Endothelial cell of hepatic sinusoid (primary cell): ENCODE data around the gene DPYSL3.

Experiments used
- in situ Hi-C: cut with HindIII; loops from 2 replicates; pipeline ENCODE4 v1.10.0; 2017; ENCODE audit warnings: low sequenced_read_pairs

DPYSL3 gene

DNA sequence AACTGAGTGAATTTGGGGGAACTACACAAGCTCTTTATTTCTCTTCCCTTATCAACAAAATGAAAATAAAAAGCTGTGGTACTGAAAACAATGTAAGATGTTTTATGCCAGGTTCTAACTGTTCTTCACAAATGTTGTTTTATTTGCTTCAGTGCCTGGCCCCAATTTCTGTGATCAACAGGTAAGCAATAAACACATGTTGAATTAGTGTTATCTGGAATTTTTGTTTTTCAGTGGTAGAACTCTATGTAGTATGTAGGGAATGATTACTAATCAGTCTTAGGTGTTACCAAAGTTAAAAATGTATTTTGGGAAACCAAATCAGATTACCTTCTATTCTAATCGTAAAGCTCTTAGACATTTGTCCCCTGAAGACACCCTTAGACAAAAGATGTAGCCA is 7.5 kb upstream of the DPYSL3 start:
- in situ Hi-C loops, result no loop called here

- in situ Hi-C loops, result no loop called here
Measured at GRCh38 chr5:147515269-147515668, 5.4 kb upstream of the DPYSL3 start.

DNA sequence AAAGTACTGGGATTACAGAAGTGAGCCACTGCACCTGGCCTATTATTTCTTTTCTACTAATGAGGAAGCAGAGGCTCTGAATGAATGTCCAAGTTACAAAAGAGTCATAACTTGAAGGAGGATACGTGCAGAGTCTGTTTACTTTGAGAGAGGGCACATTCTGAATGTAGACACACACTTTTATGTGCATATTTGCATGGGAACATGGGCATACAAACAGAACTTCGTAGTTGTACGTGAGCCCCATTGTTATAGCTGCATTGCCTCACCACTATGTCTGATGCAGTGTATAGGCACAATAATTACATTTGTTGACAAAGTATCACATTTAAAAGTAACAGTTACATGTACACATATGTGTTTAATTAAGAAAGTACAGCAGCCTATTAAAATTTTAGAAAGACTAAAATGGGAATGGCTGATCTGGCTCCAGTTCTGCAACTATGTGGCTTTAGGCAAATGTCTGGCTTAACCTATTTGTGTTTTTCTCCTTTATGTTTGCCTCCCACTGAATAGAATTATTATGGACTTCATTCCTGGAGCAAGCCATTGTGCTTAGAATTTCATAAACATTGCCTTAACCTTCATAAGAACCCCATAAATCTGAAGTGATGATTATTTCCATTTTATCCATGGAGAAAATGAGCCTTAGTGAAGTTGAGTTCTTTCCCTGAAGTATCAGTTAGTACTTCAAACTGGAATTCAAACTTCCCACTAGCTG is 3.0 kb upstream of the DPYSL3 start:
- in situ Hi-C loops, result no loop called here

DNA sequence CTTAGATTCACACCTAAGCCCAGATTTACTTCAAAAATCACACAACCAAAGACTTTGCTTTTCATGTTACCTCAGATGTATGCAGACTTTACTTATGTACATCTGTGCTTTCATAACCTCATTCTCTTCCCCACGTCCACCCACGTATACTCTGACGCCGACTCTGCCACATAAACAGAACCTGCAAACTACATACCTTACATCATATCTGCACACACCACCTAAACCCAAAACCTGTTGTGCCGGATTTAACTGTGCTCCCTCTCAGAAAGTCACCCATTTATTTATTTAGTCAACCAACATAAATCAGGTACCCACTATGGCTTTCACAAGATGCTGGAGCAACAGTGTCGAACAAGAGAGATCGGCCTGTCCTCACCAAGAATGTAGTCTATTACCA is 1.0 kb upstream of the DPYSL3 start:
- in situ Hi-C loops, result no loop called here

DNA sequence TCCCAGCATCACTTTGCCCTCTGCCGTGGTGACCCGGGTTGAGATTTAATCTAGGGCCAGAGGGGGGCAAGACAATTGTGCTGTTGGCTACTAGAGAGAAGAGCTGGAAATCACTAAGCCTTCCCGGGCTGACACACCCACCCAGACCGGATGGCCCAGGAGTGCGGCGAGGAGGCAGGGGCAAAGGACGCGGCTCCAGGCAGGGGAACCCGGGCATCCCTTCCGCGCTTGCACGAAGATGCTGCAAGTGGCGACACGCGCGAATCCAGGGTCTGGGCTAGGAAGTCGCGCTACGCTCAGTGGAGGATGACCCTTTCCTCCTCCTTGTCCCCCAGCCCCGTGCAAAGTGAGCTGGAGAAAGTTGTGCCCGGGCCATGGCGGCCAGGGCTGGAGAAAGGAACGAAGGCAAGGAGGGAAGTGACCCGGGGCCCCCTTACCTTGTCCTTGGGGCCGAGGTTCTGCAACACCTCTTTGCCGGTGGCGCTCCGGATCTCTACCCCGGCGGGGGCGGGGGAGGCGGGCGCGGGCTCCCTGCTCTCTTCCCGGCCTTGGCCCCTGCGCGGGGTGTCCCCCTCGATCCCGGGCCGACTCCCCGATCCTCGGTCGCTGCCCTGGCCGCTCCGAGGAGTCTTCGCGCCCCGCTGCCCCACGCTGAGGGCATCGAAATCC is 693 bp downstream of the DPYSL3 start:
- in situ Hi-C loops, result no loop called here

DNA sequence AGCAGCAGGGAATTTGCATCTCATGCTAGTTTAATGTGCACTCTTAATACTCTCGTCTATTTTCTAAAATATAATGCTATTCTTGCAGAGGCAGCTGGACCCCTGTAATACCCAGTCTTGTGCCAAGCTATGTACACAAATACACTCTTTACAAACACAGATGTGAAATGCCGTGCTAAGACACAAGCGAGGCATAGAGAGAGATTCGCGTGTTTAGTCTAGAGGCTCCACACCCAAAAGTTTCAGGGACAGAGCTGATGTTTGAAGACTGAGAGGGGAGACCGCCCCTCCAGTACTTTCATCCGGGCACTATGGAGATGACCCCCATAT is 1.2 kb downstream of the DPYSL3 start:
- in situ Hi-C loops, result no loop called here

DNA sequence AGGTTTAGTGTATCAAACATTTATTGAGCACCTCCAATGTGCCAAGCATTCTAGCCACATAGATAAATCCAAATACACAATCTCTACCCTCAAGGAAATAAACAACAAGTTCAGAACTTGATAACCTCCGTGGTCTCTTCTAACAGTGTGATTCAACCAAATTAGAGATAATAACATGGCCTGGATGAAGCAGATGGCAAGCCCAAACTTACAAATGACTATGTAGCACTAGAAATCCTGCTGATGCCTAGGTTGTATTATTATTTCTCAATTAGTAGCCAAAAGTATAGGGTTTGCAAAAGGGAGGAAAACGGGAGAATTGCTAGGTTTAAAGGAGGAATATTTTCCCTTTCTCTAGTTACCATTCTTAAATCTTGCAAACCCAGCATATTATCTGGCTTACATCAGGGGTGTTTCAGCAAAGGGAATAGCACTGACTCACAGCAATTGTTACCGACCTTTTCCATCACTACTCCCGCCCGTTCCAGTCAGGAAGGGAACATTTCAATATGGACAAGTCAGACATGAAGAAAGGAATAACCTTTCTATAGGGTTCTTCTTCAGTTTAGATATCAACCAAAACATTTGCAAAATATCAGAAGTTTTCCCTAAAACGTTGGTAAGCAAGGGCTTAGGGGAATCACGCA is 2.3 kb downstream of the DPYSL3 start:
- in situ Hi-C loops, result no loop called here

DNA sequence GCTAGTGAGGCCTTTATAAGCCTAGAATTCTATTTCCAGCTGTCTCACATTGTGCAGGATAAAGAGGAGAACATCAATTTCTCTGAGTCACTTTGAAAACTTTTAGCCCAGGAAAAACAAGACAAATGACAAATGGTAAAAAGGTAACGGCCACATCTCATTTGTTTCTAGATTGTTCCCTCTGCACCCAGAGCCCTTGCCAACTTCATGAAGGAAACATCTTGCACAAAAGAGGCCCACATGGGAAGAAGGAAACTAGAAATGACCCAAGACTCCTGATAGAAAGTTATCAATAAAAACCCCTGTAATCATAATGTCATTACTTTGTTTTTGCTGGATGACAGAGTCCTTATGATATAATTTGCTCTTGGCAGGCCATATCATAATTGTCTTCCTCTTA is 5.3 kb downstream of the DPYSL3 start:
- in situ Hi-C loops, result loop anchor here (5.0 kb wide), 1 partner anchor 47 kb away; no protein-coding TSS in a partner anchor

- in situ Hi-C loops, result loop anchor here (5.0 kb wide), 1 partner anchor 47 kb away; no protein-coding TSS in a partner anchor
Measured at GRCh38 chr5:147504011-147504410, 5.9 kb downstream of the DPYSL3 start.

GRCh38 chr5:147490989-147491388 is 18.9 kb downstream of the DPYSL3 start:
- in situ Hi-C loops, result no loop called here

GRCh38 chr5:147487031-147487750 is 22.7 kb downstream of the DPYSL3 start:
- in situ Hi-C loops, result no loop called here

- in situ Hi-C loops, result no loop called here
Measured at GRCh38 chr5:147485814-147486213, 24.1 kb downstream of the DPYSL3 start.

- in situ Hi-C loops, result no loop called here
Measured at GRCh38 chr5:147485046-147485445, 24.8 kb downstream of the DPYSL3 start.

GRCh38 chr5:147484708-147485020 is 25.2 kb downstream of the DPYSL3 start:
- in situ Hi-C loops, result no loop called here

DNA sequence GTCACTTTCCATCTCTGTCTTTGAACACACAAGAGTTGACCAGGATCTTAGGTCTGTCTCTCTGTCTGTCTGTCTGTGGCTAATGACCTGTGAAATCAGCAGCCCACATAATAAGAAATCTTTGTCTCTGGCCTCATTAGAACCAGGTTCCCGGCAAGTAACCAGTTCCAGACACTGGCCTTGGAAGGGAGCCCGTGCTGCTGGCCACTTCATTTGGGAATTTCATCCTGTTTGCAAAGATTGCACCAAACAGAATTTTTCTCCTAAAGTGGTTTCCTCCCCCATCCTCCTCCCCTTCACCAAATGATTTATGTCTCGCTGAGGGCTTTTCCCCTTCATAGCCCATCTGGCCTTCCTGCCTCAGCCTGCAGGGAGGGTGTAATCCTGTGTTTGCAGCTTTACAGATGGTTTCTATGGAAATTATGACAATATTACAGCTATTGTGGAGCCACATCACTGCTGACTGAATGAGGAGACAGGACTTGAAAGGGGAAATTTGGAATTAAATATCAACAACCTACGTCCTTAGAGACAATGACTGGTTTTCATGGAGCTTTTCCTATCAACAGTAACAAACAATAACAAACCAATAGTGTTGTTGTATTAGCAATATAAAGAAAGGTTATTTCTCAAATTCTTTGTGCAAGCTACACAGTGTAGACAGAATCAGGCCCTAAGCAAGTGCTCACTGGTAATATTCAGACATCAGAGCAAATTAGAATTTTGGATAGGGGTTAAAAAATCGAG is 25.7 kb downstream of the DPYSL3 start:
- in situ Hi-C loops, result no loop called here

DNA sequence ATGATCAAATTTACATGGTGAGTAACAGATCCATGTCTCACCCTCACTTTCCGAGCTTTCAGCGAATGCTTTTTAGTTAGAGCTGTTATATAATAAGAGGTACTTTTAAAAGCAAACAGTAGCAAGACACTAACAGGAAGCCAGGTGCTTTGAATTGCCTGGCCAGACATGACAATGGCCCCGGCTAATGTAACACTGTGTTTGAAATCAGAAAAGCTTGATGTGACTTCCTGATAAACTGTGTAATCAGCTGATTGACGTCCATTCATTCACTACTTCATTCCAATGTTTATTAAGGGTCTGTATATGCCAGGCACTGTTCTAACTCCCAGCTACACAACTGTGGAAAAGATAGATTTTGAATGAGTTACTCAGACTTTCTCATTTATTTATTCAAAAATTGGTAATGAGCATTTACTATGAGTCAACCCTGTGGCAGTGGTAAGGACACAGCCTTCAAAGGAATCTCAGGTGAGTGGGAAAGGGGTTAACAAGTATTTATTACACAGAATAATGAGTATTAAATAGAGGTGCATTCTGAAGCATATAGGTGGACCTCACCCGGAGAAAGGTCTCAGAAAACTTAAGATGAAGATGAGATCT is 26.6 kb downstream of the DPYSL3 start:
- in situ Hi-C loops, result no loop called here

DNA sequence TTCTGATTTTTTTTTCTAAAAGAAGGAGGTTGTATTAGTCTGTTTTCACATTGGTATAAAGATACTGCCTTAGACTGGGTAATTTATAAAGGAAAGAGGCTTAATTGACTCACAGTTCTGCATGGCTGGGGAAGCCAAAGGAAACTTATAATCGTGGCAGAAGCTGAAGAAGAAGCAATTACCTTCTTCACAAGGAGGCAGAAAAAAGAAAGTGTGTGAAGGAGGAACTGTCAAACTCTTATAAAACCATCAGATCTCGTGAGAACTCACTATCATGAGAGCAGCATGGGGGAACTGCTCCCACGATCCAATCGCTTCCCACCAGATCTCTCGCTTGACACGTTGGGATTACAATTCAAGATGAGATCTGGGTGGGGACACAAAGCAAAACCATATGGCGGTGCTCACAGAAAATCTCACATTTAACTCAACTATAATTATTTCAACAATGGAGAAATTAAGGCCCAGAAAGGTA is 27.1 kb downstream of the DPYSL3 start:
- in situ Hi-C loops, result no loop called here

DNA sequence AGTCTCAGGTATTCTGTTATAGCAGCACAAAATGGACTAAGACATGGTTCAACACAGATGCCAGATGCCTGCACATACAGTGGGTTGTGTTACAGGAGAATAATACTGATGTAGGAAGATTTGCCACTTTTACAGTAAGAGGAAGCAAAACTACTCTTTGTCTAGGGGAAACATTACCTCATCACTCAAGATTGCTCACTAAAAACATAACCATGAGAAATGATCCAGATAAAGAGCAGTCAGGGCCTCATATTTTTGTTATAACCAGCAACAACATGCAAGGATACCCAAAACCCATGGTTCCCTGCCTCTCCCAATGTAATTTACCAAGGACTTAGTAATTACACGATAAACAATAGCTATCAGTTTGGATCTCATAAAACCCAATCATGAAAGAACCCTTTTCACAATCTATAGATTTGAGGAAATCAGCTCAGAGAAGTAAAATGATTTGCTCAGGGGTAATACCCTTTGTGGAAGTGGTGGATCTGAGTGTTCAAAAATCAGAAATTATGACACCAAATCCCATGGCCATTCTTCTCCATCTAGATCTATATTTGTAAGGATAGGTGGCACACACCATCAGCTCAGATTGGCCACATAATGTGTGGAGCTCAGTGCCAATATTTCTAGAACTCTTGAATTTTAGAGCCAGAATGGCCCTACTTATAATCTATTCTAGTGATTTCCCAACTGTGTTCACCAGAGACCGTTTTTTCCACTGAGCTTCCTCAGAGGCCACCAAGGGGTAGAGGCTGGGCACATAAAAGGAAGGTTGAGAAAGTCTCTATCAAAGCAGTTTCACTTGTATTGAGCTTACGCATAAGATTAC is 27.8 kb downstream of the DPYSL3 start:
- in situ Hi-C loops, result no loop called here

DNA sequence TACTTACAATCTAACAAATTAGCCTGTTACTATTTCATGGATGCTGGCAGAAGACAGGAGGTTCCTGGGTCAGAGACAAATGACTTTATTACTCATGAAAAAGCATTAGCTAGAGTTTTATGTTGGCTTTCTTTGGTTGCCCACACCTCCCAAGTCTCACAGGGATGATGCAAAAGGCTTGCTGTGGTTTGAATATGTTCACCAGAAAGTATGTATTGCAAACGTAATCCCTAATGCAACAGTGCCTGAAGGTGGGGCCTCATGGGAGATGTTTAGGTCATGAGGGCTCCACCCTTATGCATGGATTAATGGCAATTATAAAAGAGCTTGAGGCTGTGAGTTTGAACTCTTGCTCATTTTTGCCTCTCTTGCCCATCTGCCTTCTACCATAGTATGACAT is 28.5 kb downstream of the DPYSL3 start:
- in situ Hi-C loops, result no loop called here

DNA sequence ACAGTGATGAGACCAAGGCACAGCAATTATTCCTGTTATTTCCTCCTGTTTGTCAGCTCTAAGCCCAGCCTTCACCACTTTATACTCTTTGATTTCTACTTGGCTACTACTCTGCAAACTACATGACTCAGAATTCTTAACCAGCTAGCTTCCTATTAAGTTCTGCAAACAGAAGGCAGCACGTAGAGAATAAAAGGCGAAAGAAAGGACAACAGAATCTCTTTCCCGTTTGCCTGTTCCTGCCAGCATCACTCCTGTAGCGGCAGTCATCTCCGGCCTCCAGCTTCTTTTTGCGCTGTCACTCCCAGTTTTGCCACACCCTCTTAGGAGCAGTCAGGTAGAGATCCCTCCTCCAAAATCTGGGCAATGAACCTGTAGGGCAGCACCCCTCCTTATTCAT is 29.9 kb downstream of the DPYSL3 start:
- in situ Hi-C loops, result no loop called here
